Right forelimb (tissue), 1 donor: ENCODE data around the gene CD164L2.

Experiments used
- DNase-seq: peaks from one replicate; pipeline ENCODE4 v3.0.0-alpha.2; 2018

CD164L2 gene

DNA sequence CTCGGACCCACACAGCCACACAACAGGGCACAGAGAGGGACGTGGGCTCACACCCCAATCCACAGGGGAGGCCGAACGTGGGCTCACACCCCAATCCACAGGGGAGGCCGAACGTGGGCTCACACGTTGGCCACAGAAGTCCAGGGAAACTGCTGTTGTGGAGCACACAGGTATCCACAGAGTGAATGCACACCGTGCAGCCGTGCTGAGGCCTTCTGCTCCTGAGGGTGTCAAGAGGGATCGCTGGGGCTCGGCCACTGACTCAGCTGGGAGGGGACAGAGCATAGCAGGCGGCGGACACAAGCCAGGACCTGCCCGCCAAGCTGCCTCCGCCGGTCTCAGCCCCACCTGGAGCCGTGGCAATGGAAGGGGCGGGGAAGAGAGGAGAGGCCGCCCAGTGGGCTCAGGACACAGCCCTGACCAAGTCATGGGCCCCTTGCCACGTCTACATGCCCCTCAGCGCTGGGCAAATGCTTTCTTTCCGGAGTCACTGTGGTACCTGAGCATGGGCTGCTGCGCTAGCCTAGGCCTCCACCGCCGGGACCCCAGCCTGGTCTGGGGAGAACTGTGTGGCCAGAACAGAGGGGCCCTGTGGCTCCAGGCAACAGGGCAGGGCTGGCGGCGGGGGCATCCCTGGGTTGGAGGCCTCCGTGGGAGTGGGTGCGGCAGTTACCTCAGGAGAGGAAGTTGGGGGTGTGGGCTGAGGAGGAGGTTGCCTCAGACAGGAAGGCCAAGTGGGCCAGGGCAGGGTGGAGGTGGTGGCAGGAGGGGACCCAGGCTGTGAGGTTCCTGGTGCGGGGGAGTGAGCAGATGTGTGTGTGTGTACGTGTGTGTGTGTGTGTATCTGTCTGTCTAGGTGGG is 40.1 kb downstream of the CD164L2 start:
- DNase-seq = no peak

DNA sequence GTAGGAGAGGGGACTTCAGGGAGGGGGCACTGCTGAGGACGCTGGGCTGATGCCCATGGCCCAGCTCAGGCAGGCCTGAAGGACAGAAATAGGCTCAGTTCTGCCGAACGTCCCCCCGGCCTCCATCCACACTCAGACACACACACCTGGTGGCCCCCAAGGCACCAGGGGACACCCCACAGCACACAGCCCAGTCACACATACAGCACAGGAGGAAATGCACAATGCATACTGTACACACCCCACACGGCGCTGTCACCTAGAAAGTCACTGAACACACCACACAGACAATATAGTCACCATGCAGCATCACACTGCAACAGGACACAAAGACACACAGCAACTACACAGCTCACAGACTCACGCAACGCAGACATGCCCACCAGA is 40.7 kb downstream of the CD164L2 start:
- no peak for DNase-seq

DNA sequence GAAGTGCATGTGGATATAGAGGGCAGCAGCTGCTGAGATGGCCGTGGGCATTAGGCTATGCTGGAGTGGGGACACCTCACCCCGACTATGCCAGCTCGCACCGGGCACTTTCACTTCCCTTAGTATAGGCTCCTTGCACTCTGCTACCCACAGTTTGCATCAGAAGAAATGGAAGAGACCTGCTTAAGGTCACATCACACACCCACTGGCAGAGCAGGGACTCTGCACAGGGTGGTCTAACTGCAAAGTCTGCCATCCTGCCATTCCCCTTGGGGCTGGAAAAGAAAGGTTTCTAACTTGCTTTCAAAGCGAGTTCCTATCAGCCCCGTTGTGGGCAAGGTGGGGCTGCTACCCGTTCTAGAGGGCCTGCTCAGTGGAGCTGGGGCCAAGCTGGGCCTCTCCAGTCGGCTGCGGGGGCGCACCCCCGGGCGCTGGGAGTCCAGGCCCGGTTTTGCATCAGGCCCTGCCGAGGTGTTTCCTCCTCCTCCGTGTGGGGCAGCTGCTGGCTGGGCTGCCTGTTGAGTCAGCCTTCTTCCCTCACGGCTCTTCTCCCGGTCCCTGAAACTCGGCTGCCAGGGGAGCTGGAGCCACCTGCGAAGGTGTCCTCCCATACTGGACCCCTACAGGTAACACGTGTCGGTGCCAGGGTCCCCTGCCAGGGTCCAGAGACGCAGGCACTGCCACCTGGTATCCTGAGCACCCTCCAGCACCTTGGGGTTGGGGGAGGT is 41.4 kb downstream of the CD164L2 start, which contains the start of gene SYTL1:
Gene SYTL1, plus strand, starts transcription at position 498 of the 728 bp plus-strand sequence. CDS start 3,313 bp downstream, outside the sequence.
- DNase-seq = no peak

DNA sequence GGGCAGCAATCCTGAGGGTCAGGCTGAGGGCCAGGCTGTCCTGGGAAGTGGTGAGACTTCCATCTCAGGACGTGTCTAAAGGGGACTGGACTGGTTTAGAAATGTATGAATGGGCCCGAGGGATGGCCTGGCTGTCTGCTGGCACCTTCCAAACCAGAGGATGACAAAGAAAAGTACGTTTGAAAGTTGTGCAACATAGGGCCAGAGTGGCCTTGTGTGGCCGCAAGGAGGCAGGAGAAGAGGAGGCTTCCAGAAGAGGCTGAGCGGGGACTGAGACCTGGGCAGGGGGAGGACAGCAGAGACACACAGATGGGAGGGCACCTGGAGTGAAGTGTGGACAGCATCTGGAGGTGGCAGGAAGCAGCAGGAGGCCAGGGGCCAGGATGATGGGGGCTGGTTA is 43.9 kb downstream of the CD164L2 start:
- DNase-seq = no peak

DNA sequence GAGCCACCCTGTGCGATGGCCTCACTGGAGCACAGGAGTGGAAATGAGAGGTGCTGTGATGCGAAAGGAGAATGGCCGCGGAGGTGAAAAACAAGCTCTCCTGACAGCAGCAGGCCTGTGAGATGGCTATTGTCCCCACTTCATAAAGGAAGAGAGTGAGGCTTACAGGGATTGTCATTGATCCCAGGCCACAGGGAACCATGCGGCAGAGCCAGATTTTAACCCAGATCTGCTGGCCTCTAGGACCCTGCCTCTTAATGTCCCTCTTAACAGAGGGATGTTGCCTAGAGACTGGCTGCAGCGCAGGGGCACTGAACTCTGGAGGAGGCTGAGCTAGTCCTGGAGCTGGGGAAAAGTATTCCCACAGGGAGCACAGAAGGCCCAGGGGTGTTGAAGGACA is 44.4 kb downstream of the CD164L2 start:
- no peak for DNase-seq

DNA sequence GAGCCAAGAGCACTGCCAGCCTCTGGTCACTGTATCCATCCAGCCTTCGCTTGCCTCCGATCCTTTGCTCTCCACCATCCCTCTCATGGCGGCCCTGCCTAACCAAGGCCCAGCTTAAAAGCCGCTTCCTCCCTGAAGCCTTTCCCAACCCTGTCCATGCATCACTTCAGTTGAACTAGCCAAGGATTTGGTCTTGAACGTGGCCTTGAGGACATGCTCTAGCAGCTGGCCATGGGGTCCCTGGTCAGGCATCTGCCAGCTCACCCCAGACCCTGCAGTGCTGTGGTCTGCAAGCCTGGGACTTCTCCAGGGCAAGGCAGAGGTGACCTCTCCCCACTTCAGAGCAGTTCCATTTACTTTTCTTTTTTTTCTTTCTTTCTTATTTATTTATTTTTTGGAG is 46.4 kb downstream of the CD164L2 start:
- DNase-seq = no peak

DNA sequence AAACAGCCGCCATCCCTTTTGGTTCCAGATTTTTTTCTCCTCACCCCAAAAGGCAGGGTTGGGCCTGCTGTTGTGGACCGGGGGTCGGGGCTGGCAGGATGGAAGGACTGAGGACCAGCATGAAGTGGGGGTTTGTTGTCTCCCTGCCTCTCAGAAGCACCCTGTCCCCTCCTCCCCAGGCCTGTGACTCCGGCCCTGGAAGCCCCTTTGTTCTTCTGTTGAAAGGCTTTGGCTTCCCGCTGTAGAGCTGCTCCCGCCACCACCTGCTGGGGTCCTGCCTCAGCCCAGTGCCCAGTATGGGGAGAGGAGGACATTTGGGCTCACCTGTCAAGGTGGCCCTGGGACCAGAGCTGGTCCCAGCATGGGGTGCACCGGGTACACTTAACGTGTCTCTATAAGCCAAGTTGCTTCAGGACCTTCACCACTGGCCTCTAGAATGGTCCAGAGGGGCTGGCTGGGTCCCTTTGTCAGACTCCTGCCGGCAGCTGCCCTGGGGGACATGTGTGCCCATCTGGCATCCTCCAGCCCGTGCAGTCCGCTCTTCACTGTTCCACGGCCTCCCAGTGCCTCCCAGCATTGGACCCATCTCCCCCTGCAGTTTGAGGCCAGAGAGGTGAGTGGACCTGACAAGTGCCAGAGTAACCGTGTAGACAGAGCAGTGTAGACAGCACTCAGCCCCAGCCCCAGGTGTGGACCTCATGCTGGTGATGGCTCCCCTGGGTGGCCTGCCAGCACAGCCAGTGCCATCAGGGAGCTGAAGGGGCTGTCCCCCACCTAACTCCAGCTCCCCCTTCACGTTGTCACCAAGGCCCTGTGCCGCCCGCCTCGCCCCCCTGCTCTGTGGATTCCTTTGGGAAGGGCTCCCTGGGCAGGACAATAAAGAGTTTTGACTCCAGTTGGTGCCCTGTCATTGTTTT is 47.4 kb downstream of the CD164L2 start:
- DNase-seq = no peak

DNA sequence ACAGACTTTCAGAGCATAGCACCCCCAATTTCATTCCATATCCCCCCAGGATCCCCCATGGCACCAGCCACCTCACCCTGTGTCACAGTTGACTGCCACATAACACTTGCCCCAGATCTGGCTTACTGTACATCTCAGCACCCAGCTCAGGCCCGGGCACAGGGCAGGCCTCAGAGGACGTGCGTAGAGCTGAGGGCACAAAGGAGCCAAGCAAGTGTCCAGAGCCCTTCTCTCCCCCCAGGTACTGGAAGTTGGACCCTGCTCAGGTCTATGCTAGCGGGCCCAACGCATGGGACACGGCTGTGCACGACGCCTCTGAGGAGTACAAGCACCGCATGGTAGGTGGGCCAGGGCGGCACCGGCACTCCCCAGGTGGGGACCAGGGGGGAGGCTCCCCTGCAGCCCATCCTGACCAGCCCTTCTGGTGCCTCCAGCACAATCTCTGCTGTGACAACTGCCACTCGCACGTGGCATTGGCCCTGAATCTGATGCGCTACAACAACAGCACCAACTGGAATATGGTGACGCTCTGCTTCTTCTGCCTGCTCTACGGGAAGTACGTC is 49.3 kb downstream of the CD164L2 start:
- peak; percentile 4 for DNase-seq

DNA sequence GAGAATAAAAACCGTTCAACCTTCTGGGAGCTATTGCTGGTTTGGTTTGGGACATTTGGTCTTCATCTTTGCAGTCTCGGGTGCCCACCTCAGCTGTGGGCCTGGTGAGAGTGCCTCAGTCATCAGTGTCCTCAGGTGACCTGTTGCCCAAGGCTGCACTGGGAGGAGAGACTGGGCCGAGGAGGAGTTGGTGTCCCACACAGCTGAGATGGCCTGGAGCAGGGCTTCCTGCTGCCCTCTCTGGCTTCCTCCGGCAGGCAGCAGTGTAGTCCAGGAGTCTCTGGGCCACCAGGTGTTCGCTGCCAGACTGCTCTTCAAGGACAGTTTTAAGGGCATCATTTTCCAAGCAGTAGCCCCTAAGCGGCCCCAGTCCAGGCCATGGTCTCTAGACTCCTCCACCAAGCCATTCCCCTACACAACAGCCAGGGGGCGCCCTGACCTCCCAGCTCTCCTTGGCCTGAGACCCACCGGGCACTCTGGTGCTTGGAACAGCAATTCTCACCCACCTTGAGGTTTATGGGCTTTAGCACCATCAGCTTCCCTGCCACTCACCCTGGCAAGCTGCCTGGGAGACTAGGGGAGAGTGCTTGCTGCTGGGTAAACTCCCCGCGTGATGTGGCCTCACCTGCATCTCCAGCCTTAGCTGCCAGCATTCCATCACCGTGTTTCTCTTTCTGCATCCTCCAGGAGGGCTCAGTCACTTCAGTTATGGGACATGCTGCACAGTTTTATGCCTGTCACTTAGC is 50.4 kb downstream of the CD164L2 start:
- peak; percentile 58 for DNase-seq

DNA sequence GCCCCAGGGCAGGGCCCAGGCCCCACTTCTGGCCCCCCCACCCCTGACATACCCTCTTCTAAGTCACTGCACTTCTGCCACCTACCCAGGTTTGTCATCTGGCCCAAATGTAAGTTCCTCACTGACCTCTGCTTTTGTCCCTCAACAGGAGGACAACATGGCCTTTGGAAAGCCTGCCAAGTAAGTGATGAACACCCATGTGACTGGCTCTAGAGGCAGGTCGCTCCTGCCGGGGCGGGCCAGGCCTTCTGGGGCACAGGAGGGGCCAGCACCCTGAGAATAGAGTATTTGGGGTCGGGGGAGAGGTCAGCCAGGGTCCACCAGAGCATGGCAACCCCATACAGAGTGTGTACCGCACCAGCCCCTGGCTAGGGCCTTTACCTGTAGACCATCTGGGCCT is 51.2 kb downstream of the CD164L2 start:
- peak; percentile 29 for DNase-seq

DNA sequence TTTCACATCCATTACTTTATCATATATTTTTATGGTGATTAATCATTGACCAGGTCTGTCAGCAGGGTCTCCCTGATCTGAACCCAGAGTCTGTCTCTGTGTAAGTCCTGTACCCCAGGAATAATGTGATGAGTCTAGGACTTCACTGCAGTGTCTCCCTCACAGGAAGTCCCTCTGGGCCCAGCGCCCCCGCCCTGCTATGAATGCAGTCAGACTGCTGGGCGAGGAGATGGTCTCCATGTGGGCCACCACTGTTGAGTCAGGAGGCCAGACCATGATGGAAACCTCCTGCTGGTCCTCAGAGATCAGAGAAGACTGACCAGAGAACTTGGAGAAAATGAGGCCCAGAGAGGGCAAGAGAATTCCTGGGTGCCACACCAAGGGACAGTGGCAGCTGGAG is 51.7 kb downstream of the CD164L2 start:
- no peak for DNase-seq

DNA sequence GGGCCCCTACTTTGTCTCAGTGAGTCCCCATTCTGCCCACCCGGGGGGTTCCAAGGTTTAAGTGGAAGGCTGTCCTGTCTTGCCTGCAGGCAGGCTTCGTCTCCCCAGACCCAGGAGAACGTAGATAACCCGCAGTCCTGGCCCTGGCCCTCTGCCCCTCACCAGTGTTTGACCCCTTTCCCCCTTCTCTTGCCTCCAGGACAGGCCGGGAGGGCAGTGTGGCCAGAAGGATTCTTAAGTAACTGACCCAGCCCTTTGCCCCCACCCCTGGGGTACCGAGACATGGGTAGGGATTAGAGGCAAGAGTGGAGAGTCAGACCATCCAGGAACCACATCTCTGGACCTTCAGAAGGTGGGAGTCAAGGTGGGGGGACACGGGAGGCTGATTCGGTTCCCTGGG is 52.3 kb downstream of the CD164L2 start:
- peak; percentile 15 for DNase-seq
